ENCODE measurements around the gene ZNF70.

The ZNF70 gene

DNA sequence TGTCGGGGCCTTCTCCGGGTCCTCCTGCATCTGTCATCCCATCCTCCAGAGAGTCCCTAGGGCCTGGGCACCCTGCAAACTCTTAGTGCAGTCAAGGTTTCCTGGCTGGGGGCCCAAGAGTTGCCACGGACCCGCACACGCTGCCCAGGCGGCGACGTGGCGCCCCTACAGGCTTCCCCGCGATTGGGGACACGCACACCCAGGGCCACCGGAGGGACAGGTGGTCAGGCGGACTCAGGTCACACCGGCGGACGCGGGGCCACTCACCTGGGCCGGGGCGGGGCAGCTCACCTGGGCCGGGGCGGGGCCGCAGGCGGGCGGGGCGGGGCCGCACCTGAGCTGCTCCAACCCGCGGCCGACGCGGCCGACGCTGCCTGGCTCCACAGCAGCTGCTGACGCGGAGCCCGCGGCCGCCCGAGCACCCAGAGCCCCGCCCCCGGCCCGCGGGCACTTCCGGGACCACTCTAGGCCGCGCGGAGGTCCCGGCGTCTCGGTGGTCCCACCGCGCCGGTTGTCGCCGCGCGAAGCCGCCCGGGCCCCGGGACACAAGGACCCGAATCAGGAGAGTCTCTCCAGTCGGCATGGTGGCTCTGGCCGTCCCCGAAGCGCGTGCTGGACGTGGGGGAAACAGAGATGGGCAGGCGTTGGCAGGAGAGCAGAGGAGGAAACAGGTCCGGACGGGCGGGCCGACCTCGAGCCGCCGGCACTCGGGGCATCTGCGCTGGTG, at the start of gene ZNF70:
ZNF70 (minus strand) TSS at position 399 of the 727 bp plus-strand sequence. CDS start 5,972 bp downstream, outside the sequence.
- peak; percentile 80 for DNase-seq

GRCh38 chr22:23796461-23796860, 45.5 kb upstream of the ZNF70 start:
- DNase-seq = peak; percentile 87

GRCh38 chr22:23793326-23793725, 42.4 kb upstream of the ZNF70 start:
- DNase-seq = no peak

- DNase-seq = no peak
Observed at GRCh38 chr22:23791738-23792645, 41.1 kb upstream of the ZNF70 start.

- DNase-seq = peak; percentile 74
Observed at GRCh38 chr22:23790819-23791737, 40.2 kb upstream of the ZNF70 start.

DNA sequence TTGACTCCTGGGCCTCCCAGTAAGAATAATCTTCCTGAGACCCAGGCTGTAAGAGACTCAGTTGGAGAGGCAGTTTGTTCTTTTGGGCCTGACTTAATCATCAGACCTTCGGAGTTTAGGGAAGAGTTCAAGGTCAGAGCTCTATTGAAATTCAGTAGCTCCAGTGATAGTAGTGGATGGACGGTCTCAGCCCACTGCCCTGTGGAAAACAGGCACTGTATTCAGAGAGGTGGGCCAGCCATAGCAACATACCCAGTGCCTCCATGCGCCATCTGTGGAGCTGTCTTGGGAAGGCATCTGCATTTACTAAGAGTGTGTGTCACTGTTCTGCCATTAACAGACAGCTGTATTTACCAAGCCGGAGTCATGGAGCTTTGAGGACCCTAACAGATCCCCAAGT, 38.7 kb upstream of the ZNF70 start:
- DNase-seq = no peak

DNA sequence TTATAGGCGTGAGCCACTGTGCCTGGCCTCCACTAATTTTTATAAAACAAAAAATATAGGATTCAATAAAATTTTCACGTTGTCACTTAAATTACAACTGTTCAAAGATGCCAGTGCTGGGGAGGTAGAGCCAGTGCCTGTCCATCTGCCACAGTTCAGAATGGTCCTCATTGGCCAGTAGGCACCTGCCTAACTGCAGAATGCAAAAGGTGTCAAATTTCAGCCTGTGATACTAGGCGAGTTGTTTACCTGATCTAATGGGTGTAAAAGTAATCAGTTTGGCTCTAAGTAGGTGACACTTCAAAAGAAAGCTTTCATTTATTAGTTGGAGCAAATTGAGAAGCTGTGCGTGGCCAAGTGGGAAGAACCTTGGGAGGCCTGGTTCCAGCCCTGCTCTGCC, 38.2 kb upstream of the ZNF70 start:
- DNase-seq = no peak

GRCh38 chr22:23787910-23788309, 37.0 kb upstream of the ZNF70 start:
- no peak for DNase-seq

DNA sequence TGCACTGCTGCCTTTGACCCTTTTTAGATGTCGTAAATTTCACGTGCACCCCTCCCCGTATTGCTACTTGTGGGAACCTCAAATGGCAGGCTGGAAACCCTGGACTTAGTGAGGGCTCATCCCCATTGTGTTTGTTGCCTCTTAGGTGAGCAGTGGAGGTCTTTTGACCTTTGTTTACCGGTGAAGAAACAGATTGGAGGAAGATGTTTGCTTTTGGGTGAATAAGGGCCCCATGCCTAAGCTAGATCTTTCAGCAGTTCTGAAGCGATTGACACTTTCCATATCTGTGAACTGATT, 36.6 kb upstream of the ZNF70 start:
- no peak for DNase-seq

GRCh38 chr22:23786752-23787599, 36.1 kb upstream of the ZNF70 start, which contains the start of gene SMARCB1:
Gene SMARCB1, plus strand, starts transcription at chr22:23786966. Its CDS starts 204 bp downstream, at chr22:23787170.
- peak; percentile 91 for DNase-seq

GRCh38 chr22:23786261-23786710, 35.4 kb upstream of the ZNF70 start:
- DNase-seq = no peak

DNA sequence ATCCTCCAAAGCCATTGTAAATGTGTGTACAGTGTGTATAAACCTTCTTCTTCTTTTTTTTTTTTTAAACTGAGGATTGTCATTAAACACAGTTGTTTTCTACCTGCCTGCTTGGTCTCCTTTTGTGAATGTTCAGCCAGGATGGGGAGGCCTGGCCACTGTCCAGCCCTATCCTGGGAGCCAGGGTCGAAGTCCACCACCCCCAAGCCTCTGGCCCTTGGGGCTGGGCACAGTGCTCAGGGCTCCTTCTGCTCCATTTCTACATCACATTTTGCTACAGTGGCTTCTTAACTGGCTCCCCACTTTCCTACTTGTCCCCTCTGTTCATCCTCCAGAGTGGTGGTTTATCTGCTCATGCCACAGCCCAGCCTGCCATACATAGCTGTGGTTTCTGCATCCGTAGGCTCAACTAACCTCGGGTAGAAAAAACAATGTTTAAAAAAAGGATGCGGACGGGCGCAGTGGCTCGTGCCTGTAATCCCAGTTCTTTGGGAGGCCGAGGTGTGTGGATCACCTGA, 33.4 kb upstream of the ZNF70 start:
- DNase-seq = peak; percentile 22

DNA sequence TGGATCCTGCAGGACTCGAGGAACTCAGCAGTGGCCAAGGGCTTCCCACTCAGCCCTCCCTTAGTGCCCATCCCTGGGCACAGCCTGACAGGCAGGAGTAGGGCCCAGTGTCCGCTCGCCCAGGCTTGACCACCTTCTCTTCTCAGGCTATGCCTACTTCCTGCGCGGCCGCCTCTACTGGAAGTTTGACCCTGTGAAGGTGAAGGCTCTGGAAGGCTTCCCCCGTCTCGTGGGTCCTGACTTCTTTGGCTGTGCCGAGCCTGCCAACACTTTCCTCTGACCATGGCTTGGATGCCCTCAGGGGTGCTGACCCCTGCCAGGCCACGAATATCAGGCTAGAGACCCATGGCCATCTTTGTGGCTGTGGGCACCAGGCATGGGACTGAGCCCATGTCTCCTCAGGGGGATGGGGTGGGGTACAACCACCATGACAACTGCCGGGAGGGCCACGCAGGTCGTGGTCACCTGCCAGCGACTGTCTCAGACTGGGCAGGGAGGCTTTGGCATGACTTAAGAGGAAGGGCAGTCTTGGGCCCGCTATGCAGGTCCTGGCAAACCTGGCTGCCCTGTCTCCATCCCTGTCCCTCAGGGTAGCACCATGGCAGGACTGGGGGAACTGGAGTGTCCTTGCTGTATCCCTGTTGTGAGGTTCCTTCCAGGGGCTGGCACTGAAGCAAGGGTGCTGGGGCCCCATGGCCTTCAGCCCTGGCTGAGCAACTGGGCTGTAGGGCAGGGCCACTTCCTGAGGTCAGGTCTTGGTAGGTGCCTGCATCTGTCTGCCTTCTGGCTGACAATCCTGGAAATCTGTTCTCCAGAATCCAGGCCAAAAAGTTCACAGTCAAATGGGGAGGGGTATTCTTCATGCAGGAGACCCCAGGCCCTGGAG, 32.6 kb upstream of the ZNF70 start:
- no peak for DNase-seq

DNA sequence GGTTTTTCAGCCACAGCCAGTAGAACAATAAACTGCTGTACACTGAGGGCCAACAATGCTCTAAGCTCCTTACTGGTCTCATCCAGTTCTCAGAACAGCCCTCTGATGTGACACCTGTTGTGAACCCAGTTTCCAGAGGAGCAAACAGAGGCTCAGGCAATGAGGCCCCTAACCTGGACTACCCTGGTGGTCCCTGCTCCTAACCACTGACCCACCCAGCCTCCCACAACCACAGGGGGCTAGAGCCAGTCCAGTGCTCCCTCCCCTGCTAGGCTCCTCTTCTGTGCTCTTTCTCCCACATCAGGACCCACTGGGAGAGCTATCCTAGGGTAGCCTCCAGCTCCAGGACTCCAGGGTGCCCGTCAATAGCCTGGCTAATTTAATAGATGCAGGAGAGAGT, 31.8 kb upstream of the ZNF70 start:
- DNase-seq = no peak

GRCh38 chr22:23782252-23782651, 31.3 kb upstream of the ZNF70 start:
- DNase-seq = no peak

GRCh38 chr22:23781511-23782183, 30.7 kb upstream of the ZNF70 start:
- DNase-seq = peak; percentile 66

GRCh38 chr22:23781065-23781464, 30.2 kb upstream of the ZNF70 start:
- no peak for DNase-seq

- DNase-seq = no peak
Observed at GRCh38 chr22:23780146-23780748, 29.3 kb upstream of the ZNF70 start.

GRCh38 chr22:23779731-23780130, 28.8 kb upstream of the ZNF70 start:
- DNase-seq = no peak

DNA sequence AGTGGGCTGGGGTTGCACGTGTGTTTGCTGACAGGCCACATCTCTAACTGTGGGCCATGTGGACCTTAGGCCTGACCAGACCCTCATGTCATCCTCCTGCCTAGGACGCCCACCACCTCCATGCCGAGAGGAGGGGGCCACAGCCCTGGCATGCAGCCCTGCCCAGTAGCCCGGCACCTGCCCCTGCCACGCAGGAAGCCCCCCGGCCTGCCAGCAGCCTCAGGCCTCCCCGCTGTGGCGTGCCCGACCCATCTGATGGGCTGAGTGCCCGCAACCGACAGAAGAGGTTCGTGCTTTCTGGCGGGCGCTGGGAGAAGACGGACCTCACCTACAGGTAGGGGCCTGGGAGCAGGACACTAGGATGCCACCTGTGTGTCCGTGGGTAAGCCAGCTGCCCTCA, 28.2 kb upstream of the ZNF70 start:
- DNase-seq = no peak

Data from fibroblast of skin of right quadriceps (primary cell).